HepG2 (cell line): Measurements from ENCODE around the gene ARMC3. TPM values are rescaled to one million over a fixed set of nuclear protein-coding genes. Genes with fewer than 3 reads are reported as not detected.

Source experiments
- ATAC-seq: fragments of 200-7000 bp; cut with Tn5 transposase; 3 replicates; pipeline ENCODE4 v1.9.1; 2020; ENCODE audit warnings: mild to moderate bottlenecking, moderate library complexity
- BruUV-seq: library from RNA; stranded (reverse); fragments of 400-500 nt; replicated peaks from 2 replicates; lab custom pipeline; 2021; lab: Mats Ljungman, UMichigan
- CTCF ChIA-PET: fragments of 300-600 bp; formaldehyde crosslinking; extraction: SDS; loops from one replicate; lab custom pipeline; 2021; ENCODE audit warnings: low total read pairs, inconsistent platforms, low intra/inter-chr PET ratio; lab: Yijun Ruan, JAX
- POLR2A ChIA-PET: fragments of 350-600 bp; sonication (Branson Sonifier 250); formaldehyde crosslinking; loops from one replicate; lab custom pipeline; 2020; ENCODE audit warnings: antibody characterized with exemption, inconsistent platforms; lab: Yijun Ruan, JAX
- DNase-seq: peaks from one replicate; pipeline ENCODE4 v3.0.0-alpha.2; 2015; ENCODE audit warnings: low spot score
- FAIRE-seq: peaks from 3 replicates; lab custom pipeline; 2011; peaks lifted over from hg19 to GRCh38; lab: Jason Lieb, UNC
- H2AFZ ChIP-seq: one replicate; pipeline ENCODE4 v1.6.1; 2011; ENCODE audit warnings: low read length, inconsistent platforms
- H3K27ac ChIP-seq: fragments of 300-600 bp; 3 replicates; pipeline ENCODE4 v1.8.0; 2011; ENCODE audit warnings: mixed run types, mild to moderate bottlenecking, mixed read lengths, low read length, inconsistent platforms; ENCODE audit not compliant: insufficient read depth; ENCODE audit errors: extremely low read length
- H3K27me3 ChIP-seq, 2 experiments: fragments of 200-600 bp in 1 of 2; 2 replicates in 1 of 2; 3 replicates in 1 of 2; pipeline versions ENCODE4 v1.6.0 to v1.8.0; 2011; ENCODE audit warnings: low read length in 2 of 2, mild to moderate bottlenecking in 2 of 2, moderate library complexity in 2 of 2, inconsistent platforms in 1 of 2; ENCODE audit not compliant: insufficient read depth in 2 of 2, control insufficient read depth in 1 of 2
- H3K36me3 ChIP-seq, 2 experiments: fragments of 200-600 bp in 1 of 2; replicated peaks in 1 of 2; 2 replicates in 1 of 2; 3 replicates in 1 of 2; pipeline versions ENCODE4 v1.5.1 to v1.8.0; 2011; ENCODE audit warnings: low read length in 2 of 2, inconsistent platforms in 1 of 2; ENCODE audit not compliant: insufficient read depth in 2 of 2, control insufficient read depth in 1 of 2
- H3K4me1 ChIP-seq: 2 replicates; pipeline ENCODE4 v1.5.1; 2012; ENCODE audit warnings: low read length, inconsistent platforms; ENCODE audit not compliant: insufficient read depth
- H3K4me2 ChIP-seq: 2 replicates; pipeline ENCODE4 v1.6.0; 2011; ENCODE audit warnings: low read depth, low read length, inconsistent platforms
- H3K4me3 ChIP-seq, 3 experiments: fragments of 200-600 bp in 1 of 3; sonication (generic), shearing (Covaris generic) in 1 of 3; replicated peaks in 1 of 3; 2 replicates each; pipeline ENCODE4 v1.5.1; 2011 to 2016; ENCODE audit warnings: low read length in 3 of 3, inconsistent platforms in 2 of 3, low read depth in 2 of 3, mild to moderate bottlenecking in 2 of 3, control low read depth in 1 of 3, mixed read lengths in 1 of 3; ENCODE audit not compliant: insufficient read depth in 1 of 3
- H3K79me2 ChIP-seq: one replicate; pipeline ENCODE4 v1.6.1; 2011; ENCODE audit warnings: low read length, inconsistent platforms; ENCODE audit not compliant: insufficient read depth
- H3K9ac ChIP-seq: 2 replicates; pipeline ENCODE4 v1.6.0; 2011; ENCODE audit warnings: mild to moderate bottlenecking, low read depth, low read length, inconsistent platforms; ENCODE audit not compliant: insufficient read depth
- H3K9me3 ChIP-seq: 2 replicates; pipeline ENCODE4 v1.5.1; 2012; ENCODE audit warnings: mild to moderate bottlenecking, low read length
- H4K20me1 ChIP-seq: 2 replicates; pipeline ENCODE4 v1.6.0; 2011; ENCODE audit warnings: inconsistent platforms, mild to moderate bottlenecking, low read length, moderate library complexity; ENCODE audit not compliant: insufficient read depth
- DNMT1 ChIP-seq: sonication (generic); formaldehyde crosslinking; IDR thresholded peaks from 2 replicates; pipeline ENCODE4 v1.5.1; 2020; ENCODE audit warnings: mild to moderate bottlenecking, missing genetic modification reagents
- ELF3 ChIP-seq: IDR thresholded peaks from 2 replicates; pipeline ENCODE4 v1.6.1; 2016; ENCODE audit warnings: missing genetic modification reagents, missing compliant biosample characterization
- KDM5B ChIP-seq: sonication (generic); formaldehyde crosslinking; IDR thresholded peaks from 2 replicates; pipeline ENCODE4 v1.4.0; 2020; ENCODE audit warnings: missing genetic modification reagents, mild to moderate bottlenecking, borderline replicate concordance
- RBM39 ChIP-seq: fragments of 200-400 bp; formaldehyde crosslinking; IDR thresholded peaks from one replicate; pipeline ENCODE4 v1.6.1; 2018; ENCODE audit warnings: antibody characterized with exemption, mild to moderate bottlenecking, low read depth, low read length; ENCODE audit not compliant: poor library complexity, severe bottlenecking
- RCOR2 ChIP-seq: IDR thresholded peaks from 2 replicates; pipeline ENCODE4 v1.6.1; 2016; ENCODE audit warnings: missing biosample characterization, missing genetic modification reagents
- SNAI1 ChIP-seq: sonication (generic); formaldehyde crosslinking; IDR thresholded peaks from 2 replicates; pipeline ENCODE4 v1.5.0; 2020; ENCODE audit warnings: mild to moderate bottlenecking, missing genetic modification reagents, borderline replicate concordance
- SOX13 ChIP-seq, 3 experiments: fragments of 450-650 bp in 1 of 3; sonication (generic) in 1 of 3; formaldehyde crosslinking in 1 of 3; IDR thresholded peaks in 2 of 3; conservative IDR thresholded peaks in 1 of 3; 2 replicates each; pipeline versions ENCODE4 v1.5.0 to v1.6.1; 2016 to 2020; ENCODE audit warnings: antibody characterized with exemption in 1 of 3, mild to moderate bottlenecking in 1 of 3, missing compliant biosample characterization in 1 of 3, missing genetic modification reagents in 1 of 3, moderate library complexity in 1 of 3
- TCF7L2 ChIP-seq: IDR thresholded peaks from 2 replicates; pipeline ENCODE4 v1.6.1; 2011; ENCODE audit warnings: mild to moderate bottlenecking, low read depth, low read length, moderate library complexity
- ZFP36 ChIP-seq: fragments of 150-350 bp; IDR thresholded peaks from 2 replicates; pipeline ENCODE4 v1.6.1; 2018; ENCODE audit warnings: borderline replicate concordance, low read length, low read depth; ENCODE audit not compliant: partially characterized antibody
- ZNF343 ChIP-seq: sonication (generic); formaldehyde crosslinking; IDR thresholded peaks from 2 replicates; pipeline ENCODE4 v1.4.0; 2020; ENCODE audit warnings: mild to moderate bottlenecking, missing genetic modification reagents
- ZNF350 ChIP-seq: sonication (generic); formaldehyde crosslinking; IDR thresholded peaks from 2 replicates; pipeline ENCODE4 v1.4.0; 2020; ENCODE audit warnings: mild to moderate bottlenecking, low read depth, missing genetic modification reagents, borderline replicate concordance
- WGBS: methylation state at CpG from one replicate; pipeline ENCODE4 v1.1.6; 2017; ENCODE audit warnings: low lambda C conversion rate; 5-methylcytosine and 5-hydroxymethylcytosine counted together
- in situ Hi-C: cut with HindIII; loops from 2 replicates; pipeline ENCODE4 v1.10.0; 2017; ENCODE audit warnings: low pct_unique_long_range_greater_than_20kb; ENCODE audit not compliant: extremely low pct_ligation_motif_present
- intact Hi-C: fragments of 100-400 bp; cut with micrococcal nuclease; formaldehyde crosslinking; loops from one replicate; pipeline ENCODE4 v1.10.0; 2022; ENCODE audit not compliant: unreplicated experiment
- polyA plus RNA-seq, 8 experiments: library from polyadenylated mRNA; depleted of rRNA in 3 of 8; stranded (reverse) in 7 of 8; unstranded in 1 of 8; fragments of >200 nt; fragmentation: Illumina TruSeq in 4 of 8; extraction: Trizol in 4 of 8; gene quantifications; 2 replicates each; pipeline versions ENCODE4 v1.2.1 to v1.2.3, GENCODE V29; 2011 to 2016; ENCODE audit warnings: low read depth in 4 of 8, missing spikeins in 1 of 8, mixed read lengths in 1 of 8; ENCODE audit not compliant: insufficient read depth in 1 of 8
- total RNA-seq, 5 experiments: library from RNA; depleted of rRNA; stranded (reverse); fragments of >200 nt; fragmentation: Illumina TruSeq; extraction: Trizol; gene quantifications; 2 replicates each; pipeline ENCODE4 v1.2.3, GENCODE V29; 2016; ENCODE audit warnings: low read depth in 1 of 5
- TF ChIP-seq, protein P1 (sequence below): IDR thresholded peaks from 2 replicates; pipeline ENCODE4 v1.6.1; 2012; ENCODE audit warnings: inconsistent platforms
- TF ChIP-seq, protein P2 (sequence below): sonication (generic); formaldehyde crosslinking; IDR thresholded peaks from 2 replicates; pipeline ENCODE4 v1.9.0; 2022; ENCODE audit warnings: missing genetic modification reagents, mild to moderate bottlenecking, borderline replicate concordance
- TF ChIP-seq, protein P3 (sequence below): sonication (generic); formaldehyde crosslinking; IDR thresholded peaks from 2 replicates; pipeline ENCODE4 v1.4.0; 2020; ENCODE audit warnings: missing genetic modification reagents
- TF ChIP-seq, protein P4 (sequence below), 2 experiments: sonication (generic) in 1 of 2; formaldehyde crosslinking in 1 of 2; IDR thresholded peaks; 2 replicates each; pipeline versions ENCODE4 v1.4.0 to v1.6.1; 2018 to 2020; ENCODE audit warnings: missing genetic modification reagents in 2 of 2, borderline replicate concordance in 1 of 2, low read depth in 1 of 2, mild to moderate bottlenecking in 1 of 2, missing biosample characterization in 1 of 2

Gene ARMC3
- total and polyA plus RNA-seq, 2 of the 13 experiments (the other 11 are each of a cell fraction or from before 2014, with no cell fraction given), result not detected

DNA sequence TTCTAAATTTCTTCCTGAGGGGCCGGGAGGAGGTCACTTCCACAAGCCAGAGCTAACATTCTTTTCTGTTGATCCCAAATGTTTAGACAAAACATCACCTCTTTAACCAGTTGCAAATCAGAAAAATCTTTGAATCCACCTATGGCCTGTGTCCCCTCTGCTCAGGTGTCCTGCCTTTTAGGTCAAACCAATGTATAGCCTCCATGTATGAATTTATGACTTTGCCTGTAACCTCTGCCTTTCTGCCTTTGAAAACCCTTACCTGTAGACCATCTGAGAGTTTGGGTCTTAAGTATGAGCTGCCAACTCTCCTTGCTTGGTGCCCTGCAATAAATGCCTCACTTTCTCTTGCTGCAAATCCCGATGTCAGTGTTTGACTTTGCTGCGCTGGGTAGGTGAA lies 123.4 kb downstream of the ARMC3 start (continued):
- TF ChIP-seq, protein P1, sequence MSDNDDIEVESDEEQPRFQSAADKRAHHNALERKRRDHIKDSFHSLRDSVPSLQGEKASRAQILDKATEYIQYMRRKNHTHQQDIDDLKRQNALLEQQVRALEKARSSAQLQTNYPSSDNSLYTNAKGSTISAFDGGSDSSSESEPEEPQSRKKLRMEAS, result no peak
- no peak for TF ChIP-seq ZFP36
- TF ChIP-seq ZNF343 (CRISPR knock-in tag), result no peak
- TF ChIP-seq KDM5B (CRISPR knock-in tag), result no peak
- TF ChIP-seq TCF7L2, result no peak

DNA sequence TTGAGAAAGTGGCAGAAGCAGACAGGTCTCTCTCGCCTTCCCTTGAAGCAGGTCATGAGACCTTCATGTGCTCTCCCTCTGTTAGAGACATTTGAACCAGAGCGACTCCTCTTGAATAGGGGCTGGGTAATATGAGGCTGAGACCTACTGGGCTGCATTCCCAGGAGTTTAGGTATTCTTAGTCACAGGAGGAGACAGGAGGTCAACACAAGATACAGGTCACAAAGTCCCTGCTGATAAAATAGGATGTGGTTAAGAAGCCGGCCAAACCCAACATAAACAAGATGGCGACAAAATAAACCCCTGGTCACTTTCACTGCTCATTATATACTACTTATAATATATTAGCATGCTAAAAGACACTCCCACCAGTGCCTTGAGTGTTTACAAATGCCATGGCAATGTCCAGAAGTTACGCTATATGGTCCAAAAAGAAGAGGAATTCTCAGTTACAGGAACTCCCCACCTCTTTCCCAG lies 124.0 kb downstream of the ARMC3 start:
- no peaks in the 10 kb centered on the region for H3K9me3 ChIP-seq
- H3K4me3 ChIP-seq, result no peak overlapping the region
- DNase-seq (no peak), ATAC-seq (no peak), FAIRE-seq (no peak)
- H3K4me1 ChIP-seq, result no peaks in the 10 kb centered on the region
- no peak overlapping the region for H2AFZ ChIP-seq
- no peak overlapping the region for H3K27ac ChIP-seq
- peaks cover 0 to 7% of the 10 kb centered on the region in 2 experiments; a peak in 2 of 5 replicates for H3K27me3 ChIP-seq
- no TSS peak for BruUV-seq
- no peaks in the 10 kb centered on the region for H3K79me2 ChIP-seq
- H4K20me1 ChIP-seq, result no peaks in the 10 kb centered on the region
- intact Hi-C loops, result no loop called here
- H3K9ac ChIP-seq, result no peak overlapping the region
- no peaks in the 10 kb centered on the region for H3K36me3 ChIP-seq
- TF ChIP-seq, protein P2, sequence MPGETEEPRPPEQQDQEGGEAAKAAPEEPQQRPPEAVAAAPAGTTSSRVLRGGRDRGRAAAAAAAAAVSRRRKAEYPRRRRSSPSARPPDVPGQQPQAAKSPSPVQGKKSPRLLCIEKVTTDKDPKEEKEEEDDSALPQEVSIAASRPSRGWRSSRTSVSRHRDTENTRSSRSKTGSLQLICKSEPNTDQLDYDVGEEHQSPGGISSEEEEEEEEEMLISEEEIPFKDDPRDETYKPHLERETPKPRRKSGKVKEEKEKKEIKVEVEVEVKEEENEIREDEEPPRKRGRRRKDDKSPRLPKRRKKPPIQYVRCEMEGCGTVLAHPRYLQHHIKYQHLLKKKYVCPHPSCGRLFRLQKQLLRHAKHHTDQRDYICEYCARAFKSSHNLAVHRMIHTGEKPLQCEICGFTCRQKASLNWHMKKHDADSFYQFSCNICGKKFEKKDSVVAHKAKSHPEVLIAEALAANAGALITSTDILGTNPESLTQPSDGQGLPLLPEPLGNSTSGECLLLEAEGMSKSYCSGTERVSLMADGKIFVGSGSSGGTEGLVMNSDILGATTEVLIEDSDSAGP, result no peak
- TF ChIP-seq, protein P3, sequence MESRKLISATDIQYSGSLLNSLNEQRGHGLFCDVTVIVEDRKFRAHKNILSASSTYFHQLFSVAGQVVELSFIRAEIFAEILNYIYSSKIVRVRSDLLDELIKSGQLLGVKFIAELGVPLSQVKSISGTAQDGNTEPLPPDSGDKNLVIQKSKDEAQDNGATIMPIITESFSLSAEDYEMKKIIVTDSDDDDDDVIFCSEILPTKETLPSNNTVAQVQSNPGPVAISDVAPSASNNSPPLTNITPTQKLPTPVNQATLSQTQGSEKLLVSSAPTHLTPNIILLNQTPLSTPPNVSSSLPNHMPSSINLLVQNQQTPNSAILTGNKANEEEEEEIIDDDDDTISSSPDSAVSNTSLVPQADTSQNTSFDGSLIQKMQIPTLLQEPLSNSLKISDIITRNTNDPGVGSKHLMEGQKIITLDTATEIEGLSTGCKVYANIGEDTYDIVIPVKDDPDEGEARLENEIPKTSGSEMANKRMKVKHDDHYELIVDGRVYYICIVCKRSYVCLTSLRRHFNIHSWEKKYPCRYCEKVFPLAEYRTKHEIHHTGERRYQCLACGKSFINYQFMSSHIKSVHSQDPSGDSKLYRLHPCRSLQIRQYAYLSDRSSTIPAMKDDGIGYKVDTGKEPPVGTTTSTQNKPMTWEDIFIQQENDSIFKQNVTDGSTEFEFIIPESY (CRISPR knock-in tag), result no peak
- TF ChIP-seq, protein P4, sequence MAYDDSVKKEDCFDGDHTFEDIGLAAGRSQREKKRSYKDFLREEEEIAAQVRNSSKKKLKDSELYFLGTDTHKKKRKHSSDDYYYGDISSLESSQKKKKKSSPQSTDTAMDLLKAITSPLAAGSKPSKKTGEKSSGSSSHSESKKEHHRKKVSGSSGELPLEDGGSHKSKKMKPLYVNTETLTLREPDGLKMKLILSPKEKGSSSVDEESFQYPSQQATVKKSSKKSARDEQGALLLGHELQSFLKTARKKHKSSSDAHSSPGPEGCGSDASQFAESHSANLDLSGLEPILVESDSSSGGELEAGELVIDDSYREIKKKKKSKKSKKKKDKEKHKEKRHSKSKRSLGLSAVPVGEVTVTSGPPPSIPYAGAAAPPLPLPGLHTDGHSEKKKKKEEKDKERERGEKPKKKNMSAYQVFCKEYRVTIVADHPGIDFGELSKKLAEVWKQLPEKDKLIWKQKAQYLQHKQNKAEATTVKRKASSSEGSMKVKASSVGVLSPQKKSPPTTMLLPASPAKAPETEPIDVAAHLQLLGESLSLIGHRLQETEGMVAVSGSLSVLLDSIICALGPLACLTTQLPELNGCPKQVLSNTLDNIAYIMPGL (CRISPR knock-in tag; IDR thresholded peaks at IDR 0.05; ENCODE audit: borderline replicate concordance in 1 of 2, low read depth in 1 of 2), result no peak
- TF ChIP-seq ELF3 (CRISPR knock-in tag), result no peak
- TF ChIP-seq SOX13 (IDR thresholded peaks at IDR 0.05), result no peak
- TF ChIP-seq SOX13 (CRISPR knock-in tag; conservative IDR thresholded peaks at IDR 0.05 in 1 of 2, IDR thresholded peaks at IDR 0.05 in 1 of 2), result no peak
- no peak for TF ChIP-seq SNAI1
- no peak for TF ChIP-seq ZNF350 (CRISPR knock-in tag)
- no peak for TF ChIP-seq RCOR2
- TF ChIP-seq RBM39, result no peak
- no peak for TF ChIP-seq DNMT1 (CRISPR knock-in tag)
- TF ChIP-seq, all 625 proteins: peak for 0
- ChIA-PET CTCF (no interaction called here), POLR2A (no interaction called here)
- in situ Hi-C loops, result no loop called here
- 22% methylated on average over 5 of the region's 5 CpGs for WGBS
- no peak overlapping the region for H3K4me2 ChIP-seq
